Measurements from ENCODE around the gene LMBR1.
"Not testable (repeated sequence)": the region's sequence is repeated elsewhere in the genome, so short reads cannot be mapped to it uniquely, and the experiment has no call there.

The LMBR1 gene

DNA sequence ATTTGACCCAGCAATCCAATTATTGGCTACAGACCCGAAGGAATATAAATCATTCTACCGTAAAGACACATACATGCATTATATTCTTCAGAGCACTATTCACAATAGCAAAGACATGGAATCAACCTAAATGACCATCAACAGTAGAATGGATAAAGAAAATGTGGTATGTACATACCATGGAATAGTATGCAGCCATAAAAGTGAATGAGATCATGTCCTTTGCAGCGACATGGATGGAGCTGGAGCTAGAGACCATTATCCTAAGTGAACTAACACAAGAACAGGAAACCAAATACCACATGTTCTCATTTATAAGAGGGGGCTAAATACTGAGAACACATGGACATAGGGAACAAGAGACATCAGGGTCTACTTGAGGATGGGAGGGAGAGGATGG is 44.0 kb downstream of the LMBR1 start:
- DNase-seq (ENCODE audit: low read depth in 2 of 2): no peak

DNA sequence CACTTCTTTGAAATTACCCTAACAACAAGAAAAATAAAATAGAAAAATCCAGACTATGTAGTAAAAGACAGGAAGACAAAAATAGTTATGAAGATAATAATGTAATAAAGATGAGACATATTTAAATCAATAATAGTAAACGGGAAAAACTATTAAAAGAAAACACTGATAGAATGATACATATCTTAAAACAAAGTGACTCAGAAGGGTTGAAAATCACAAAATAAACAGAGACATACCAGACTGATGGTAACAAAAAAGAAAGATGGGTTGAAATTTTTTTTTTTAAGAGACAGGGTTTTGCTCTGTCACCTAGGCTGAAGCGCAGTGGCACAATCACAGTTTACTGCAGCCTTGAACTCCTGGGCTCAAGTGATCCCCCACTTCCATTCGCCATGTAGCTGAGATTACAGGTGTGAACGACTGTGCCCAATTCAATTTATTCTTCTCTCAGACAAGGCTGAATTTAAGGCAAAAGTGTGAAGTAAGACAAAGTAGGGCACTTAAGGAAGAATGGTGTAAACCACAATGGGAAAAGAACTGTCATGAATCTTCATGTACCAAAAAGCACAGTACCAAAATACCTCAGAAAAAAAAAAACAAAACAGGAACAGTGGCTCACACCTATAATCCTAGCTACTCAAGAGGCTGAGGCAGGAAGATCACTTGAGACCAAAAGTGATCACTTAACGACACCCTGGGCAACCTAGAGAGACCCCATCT is 47.4 kb downstream of the LMBR1 start:
- no peak for DNase-seq (ENCODE audit: low read depth in 2 of 2)

DNA sequence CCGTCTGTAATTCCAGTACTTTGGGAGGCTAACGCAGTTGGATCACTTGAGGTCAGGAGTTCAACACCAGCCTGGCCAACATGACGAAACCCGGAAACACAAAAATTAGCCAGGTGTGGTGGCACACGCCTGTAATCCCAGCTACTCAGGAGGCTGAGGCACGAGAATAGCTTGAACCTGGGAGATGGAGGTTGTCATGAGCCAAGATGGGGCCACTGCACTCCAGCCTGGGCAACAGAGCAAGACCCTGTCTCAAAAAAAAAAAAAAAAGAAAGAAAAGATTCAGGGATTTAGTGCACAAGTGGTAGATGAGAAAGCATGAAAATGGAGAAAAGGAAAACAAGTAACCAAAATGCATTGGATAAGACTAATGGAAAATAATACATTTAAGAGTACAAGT is 49.4 kb downstream of the LMBR1 start:
- DNase-seq (ENCODE audit: low read depth in 2 of 2): not testable (repeated sequence)

DNA sequence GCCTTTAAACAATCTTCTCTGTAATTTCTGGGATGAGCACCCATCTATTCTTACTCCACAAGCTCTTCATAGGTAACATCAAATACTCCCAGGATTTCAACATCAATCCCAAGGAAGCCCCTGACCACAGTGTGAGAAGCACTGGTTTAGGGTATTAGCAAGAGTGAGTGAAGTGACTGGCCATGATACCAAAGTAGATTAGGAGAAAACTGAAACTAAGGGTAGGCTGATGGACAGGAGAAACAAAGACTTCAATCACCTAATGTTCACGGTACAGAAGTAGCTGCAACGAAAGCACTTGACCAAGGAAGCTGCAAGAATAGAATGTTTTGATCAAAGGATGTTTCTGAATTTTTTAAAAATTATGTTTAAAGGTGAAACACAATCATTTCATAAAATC is 49.8 kb downstream of the LMBR1 start:
- no peak for DNase-seq (ENCODE audit: low read depth in 2 of 2)

DNA sequence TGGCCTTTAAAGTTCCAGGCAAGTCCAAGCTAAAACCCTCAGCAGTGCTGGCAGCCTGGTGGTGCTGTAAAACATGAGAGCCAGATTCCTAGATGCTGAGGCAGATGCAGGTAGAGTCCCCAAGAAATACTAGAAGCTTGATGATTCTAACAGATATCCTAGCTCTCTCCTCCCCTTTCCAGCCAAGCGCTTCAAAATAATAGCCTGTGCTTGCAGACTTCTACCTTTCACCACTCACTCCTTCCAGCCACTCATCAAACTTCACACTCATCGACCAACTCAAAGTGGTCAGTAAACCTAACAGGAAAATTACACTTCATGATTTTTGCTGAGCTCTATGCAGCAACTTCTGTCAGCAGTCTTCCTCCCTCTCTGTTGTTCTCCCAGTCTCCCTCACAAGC is 50.2 kb downstream of the LMBR1 start:
- no peak for DNase-seq (ENCODE audit: low read depth in 2 of 2)

DNA sequence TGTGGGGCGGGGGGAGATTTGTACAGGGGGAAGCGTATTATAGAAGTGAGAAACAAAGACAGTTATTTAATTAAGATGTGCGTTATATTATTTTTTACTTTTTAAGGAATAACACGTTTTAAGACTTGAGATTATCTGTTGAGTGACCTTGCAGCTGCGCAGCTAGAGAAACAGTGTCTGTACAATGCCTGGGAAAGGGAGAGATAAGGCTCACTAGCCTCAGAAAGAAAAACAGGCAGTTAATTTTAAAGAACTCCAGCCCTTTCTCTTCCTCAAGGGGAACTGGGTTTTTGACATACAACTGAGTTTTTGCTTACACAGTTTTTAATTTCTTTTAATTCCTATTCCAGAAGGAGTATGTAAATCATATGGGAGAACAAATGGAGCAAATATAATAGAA is 50.7 kb downstream of the LMBR1 start:
- DNase-seq (ENCODE audit: low read depth in 2 of 2): no peak

DNA sequence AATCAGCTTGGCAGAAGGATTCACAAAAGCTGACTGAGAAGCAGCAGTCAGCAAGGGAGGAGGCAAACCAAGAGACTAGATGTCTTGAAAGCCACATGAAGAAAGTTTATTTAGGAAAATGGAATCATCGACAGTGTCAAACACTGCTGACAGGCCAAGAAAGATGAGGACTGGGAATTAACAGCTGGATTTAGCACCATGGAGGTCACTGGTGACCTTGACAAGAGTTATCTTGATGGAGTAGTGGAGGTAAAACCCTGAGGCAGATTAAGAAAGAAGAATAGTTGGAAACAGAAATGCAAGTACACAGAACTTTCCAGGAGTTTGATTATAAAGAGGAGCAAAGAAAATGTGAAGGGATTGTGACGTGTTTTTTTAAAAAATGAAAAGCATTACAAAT is 51.5 kb downstream of the LMBR1 start:
- no peak for DNase-seq (ENCODE audit: low read depth in 2 of 2)

DNA sequence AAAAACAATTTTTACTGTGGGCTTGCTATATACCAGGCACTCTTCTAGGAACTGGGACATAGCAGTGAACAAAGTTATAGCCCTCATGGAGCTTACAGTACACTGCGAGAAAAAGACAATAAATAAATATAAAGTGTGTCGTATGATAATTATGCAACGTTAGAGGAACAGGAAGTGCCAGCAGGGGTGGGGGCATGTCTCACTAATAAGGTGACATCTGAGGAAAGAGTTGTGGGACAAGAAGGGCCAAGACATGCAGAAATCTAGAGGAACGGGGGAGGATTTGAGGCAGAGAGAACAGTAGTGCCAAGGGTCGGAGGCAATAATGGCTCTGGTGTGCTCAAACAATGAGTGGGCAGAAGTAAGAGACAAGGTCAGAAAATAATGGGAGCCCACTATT is 52.8 kb downstream of the LMBR1 start:
- DNase-seq (ENCODE audit: low read depth in 2 of 2): no peak

DNA sequence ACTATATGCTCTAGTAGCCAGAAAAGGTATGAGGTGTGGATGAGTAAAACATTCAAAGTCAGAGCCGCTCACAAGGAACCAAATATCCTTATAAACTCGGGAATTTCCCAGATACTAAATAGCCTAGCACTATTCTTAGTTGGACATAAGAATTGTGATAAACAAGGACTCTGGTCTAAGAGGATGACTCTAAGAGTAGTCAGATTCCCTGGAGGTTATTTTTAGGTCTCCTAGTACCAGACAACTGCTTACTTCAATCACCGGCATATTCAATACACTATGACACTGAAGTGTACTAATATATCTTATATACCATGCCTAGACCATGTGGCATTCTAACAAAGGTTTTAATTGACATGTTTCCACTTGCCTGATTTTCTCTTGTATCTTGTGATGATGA is 56.5 kb downstream of the LMBR1 start:
- DNase-seq (ENCODE audit: low read depth in 2 of 2): no peak

DNA sequence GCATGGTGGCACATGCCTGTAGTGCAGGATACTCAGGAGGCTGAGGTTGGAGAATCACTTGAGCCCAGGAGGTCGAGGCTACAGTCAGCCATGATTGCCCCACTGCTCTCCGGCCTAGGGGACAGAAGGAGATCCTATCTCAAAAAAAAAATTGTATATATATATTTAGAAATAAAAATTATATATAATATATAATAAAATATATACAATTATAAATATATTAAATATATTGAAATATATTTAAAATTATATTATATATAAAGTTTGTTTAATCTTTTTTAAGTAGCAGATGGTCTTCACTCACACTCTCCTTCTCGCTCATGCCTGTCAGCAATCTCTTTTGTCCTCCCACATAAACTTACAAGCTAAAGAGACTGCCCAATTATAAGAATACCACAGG is 58.5 kb downstream of the LMBR1 start:
- DNase-seq (ENCODE audit: low read depth in 2 of 2): no peak

DNA sequence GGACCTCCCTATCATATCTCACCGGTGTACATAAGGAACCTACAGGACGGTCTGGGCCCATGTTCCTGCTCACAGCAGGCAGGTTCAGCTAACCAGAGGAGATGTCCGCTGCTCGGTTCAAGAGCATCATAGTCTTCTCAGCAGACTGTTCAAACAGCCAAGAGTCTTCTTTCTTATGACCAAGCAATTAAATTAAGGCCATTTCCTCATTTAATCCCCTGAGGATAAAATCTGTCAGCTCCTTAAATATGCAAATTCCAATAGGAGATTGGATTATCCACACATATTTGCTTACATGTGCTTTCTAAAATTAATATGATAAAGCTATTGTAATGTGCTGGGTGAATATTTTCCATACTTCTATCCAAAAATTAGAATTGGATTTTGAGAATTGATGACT is 59.7 kb downstream of the LMBR1 start:
- no peak for DNase-seq (ENCODE audit: low read depth in 2 of 2)

DNA sequence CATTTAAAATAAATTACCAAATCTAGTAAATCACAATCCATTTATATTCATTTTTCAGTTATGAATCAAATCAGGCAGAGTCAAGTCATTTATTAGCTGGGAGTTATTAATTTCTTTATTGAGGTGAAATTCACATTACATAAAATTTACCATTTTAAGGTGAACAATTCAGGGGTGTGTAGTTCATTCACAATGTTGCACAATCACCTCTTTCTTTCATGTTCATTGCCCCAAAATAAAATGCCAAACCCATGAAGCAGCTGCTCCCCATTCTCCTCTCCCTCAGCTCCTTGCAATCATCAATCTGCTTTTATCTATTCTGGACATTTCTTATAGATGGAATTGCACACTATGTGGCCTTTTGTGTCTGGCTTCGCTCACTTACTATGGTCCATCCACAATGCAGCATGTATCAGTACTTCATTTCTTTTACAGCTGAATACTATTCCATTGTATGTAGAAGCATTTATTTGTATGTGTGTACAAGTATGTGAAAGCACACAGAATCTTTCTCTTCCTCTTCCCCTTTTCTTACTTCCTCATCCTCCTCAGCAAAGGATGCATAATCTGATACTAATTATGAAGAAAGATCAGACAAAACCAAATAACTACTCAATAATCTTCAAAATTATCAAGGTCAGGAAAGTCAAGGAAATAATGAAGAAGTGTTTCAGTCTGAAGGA is 60.6 kb downstream of the LMBR1 start:
- no peak for DNase-seq (ENCODE audit: low read depth in 2 of 2)

DNA sequence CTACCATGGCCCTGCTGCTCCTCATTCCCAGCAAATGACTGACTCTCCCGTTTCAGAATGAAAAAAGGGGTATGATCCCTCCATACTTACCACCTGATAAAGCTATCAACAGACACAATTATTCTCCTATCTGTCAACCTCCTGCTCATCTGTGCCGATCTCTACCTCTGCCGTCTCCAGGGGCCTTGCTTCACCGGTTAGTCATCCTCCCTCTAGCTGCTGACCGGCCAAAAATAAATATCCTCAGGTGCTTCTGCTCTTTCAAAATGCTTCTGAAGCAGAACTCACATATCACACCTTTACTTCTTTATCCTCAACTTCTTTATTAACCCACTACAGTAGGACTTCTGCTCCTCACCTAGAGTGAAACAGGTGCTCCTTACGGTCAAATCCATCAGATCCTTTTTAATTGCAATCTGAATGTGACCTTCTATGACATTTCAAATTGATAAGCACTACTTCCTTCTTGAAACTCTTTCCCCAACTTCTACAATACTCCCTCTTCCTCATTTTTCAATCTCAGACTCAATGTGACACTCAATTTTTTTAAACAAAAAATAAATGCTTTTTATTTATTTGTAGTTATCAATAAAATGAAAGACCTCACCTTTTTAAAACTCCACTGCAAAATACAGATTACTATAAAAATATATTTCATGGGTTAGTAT is 63.2 kb downstream of the LMBR1 start:
- DNase-seq (ENCODE audit: low read depth in 2 of 2): no peak

DNA sequence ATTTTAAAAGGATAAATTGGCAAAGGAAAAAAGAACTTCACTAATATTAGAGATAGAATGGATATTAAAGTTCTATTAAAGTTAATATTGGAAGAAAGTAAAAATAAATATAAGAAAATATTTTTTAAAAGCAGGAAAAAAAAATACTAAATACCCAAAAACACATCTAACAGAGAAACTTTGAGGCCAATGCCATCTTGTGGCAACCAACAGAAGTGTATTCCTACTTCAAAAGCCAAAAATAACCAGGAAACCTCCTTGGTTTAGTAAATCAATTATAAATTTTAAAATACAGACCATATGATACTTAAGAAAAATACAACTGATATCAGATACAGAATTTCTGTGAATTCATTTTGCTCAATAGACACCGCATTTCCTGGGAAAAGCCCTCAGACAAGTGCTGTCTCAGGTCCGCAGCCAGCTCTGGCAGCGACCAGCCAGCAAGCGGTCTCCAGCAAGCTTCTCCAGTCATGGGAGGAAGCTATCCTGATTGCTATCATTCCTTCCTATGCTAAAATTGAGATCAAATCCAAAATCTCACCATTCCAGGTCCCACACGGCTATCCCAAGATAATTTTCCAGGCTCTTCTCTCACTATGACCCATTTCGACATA is 65.3 kb downstream of the LMBR1 start:
- no peak for DNase-seq (ENCODE audit: low read depth in 2 of 2)

DNA sequence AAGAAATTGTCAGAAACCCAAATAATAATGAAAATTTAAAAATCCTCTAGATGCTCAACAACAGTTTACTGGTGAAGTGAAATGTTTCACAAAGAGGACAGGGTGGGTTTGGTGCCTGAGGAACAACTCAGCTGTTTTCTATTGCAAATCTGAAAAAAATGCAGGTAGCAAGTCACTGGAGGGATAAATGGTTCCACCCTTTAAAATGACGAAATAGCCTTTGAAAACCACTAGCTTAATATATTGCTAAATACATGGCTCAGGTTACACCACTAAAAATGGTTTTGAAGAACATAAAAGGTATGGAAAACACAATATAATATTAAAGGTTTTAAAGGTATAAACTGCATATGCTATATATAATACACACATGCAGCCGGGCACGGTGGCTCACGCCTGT is 69.5 kb downstream of the LMBR1 start:
- DNase-seq (ENCODE audit: low read depth in 2 of 2): no peak

DNA sequence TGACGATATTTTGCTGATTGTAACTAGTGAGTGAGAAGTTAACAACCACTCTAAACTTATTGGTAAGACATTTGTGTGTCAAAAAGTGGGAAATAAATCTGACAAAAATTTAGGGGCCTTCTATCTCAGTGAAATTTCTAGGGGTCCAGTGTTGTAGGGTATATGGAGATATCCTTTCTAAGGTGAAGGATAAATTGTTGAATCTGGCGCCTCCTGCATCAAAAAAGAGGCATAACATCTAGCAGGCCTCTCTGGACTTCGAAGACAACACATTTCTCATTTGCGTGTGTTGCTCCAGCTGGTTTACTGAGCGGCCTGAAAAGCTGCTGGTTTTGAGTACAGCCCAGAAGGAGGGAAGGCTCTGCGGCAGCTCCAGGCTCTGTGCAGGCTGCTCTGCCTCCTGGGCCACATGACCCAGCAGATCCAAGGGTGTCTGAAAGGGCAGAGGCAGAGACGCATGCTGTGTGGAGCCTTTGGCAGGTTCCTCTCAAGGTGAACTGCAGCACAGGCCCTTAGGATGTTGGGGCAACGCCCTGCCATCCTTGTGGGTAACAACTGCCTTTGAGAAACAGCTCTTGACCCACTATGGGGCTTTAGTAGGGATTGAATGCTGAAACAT is 72.4 kb downstream of the LMBR1 start:
- no peak for DNase-seq (ENCODE audit: low read depth in 2 of 2)

DNA sequence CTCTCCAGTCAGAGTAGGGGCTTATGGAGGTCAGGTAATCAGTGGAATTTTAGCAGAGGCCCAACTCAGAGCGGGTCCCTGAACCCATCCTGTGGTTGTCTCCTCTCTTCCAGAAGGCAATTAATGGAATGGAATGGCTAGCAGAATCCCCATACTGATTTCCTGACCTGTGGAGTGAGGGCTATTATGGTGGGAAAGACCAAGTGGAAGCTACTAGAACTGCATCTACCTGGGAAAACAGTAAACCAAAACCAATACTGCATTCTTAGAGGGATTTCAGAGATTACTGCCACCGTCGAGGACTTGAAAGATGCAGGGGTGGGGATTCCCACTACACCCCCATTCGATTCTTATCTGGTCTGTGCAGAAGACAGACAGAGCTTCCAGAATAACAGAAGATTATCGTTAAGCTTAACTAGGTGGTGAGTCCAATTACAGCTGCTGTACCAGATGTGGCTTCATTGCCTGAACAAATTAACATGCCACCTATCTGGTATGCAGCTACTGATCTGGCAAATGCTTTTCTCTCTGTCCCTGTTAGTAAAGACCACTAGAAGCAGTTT is 73.2 kb downstream of the LMBR1 start:
- no peak for DNase-seq (ENCODE audit: low read depth in 2 of 2)

DNA sequence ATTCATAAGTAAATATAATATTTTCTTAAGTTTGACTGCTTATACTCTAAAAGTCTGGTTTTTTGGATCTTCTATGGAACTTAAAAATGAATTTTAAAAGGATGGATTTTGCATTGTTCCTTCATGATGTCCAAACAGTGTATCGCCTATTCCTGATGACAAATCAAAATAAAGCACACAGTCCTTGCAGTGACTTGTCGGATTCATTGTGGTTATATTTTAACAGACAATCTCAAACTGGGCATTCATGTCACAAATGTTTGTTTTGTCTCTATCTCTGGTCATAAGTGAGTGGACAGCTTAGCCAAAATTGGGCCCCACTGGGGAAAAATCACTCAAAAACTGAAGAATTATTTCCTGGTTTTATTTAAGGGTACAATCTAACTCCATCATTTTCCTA is 74.8 kb downstream of the LMBR1 start:
- DNase-seq (ENCODE audit: low read depth in 2 of 2): no peak

DNA sequence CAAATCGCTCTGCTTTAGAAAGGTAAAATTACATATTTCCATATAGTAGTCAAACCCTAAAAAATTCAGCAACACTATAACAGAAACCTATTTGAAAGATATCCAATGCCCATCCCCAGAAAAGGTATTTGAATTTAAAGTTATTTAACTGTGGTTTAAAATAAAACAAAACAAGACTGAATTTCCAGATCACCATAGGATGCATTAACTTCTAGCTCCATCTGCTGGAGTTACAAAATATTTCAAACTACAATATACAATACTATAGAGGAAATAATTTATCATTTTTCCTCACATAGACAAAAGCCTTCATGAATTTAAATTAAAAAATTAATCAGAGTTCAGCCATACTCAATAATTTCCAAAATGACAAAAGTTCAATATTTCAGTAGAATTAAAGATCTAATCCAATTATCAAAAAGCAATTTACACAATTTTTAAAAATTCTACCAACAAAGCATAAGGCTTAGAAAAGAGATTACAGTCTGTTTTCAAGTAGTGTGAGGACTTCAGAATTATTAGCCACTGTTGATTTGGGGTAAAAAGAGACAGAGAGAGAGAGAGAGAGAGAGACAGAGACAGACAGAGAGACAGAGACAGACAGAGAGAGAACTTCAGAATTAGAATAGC is 75.9 kb downstream of the LMBR1 start:
- DNase-seq (ENCODE audit: low read depth in 2 of 2): no peak

DNA sequence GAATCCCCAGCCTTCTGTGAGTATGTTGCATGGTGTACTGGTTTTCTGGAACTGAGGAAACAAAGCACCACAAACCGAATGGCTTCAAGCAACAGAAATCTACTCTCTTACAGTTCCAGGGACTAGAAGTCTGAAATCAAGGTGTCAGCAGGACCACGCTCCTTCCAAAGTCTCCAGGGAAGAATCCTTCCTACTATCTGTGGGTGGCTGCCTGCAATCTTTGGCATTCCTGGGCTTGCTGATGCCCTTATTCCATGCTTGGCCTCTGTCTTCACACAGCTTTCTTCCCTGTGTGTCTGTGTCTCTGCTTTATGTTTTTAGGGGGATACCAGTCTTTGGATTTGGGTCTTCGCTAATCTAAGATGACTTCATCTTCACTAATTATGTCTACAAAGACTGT is 81.3 kb downstream of the LMBR1 start:
- DNase-seq (ENCODE audit: low read depth in 2 of 2): no peak

DNA sequence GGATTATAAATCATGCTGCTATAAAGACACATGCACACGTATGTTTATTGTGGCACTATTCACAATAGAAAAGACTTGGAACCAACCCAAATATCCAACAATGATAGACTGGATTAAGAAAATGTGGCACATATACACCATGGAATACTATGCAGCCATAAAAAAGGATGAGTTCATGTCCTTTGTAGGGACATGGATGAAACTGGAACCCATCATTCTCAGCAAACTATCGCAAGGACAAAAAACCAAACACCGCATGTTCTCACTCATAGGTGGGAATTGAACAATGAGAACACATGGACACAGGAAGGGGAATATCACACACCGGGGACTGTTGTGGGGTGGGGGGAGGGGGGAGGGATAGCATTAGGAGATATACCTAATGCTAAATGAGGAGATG is 89.3 kb downstream of the LMBR1 start:
- DNase-seq (ENCODE audit: low read depth in 2 of 2): not testable (repeated sequence)

DNA sequence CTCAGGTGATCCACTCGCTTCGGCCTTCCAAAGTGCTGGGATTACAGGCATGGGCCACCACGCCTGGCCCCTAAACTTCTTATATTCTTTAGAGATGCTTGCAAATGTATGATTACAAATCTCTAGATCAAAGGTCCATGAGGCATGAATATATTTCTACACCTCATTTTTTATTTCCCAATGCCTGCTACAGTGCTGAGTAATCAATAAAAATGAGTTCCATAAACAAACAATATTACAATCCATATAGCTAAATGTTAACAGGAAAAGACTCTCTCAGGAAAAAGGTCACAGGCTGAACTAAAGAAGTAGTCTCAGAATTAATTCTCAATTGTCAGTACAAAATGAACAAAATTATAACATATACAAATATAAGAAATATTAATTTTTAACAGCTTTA is 90.8 kb downstream of the LMBR1 start:
- DNase-seq (ENCODE audit: low read depth in 2 of 2): no peak
